Right lobe of liver (tissue), 6 donors: ENCODE measurements around the gene ITGA7. TPM values are rescaled to one million over a fixed set of nuclear protein-coding genes. Genes with fewer than 3 reads are reported as not detected.

Experiments used
- ATAC-seq, 4 donors: fragments of 200-7000 bp; cut with Tn5 transposase; one replicate each; pipeline ENCODE4 v1.9.1; 2020; ENCODE audit warnings: mild to moderate bottlenecking in 4 of 4, moderate library complexity in 4 of 4
- DNase-seq, 3 donors: peaks; one replicate each; pipeline ENCODE4 v3.0.0-alpha.2; 2020
- H3K27ac ChIP-seq, 3 donors: fragments of 200-600 bp; one replicate each; pipeline ENCODE4 v1.8.0; 2022
- H3K27me3 ChIP-seq, 2 donors: fragments of 200-600 bp; one replicate each; pipeline ENCODE4 v1.8.0; 2022
- H3K36me3 ChIP-seq, 4 donors: fragments of 200-600 bp; sonication (generic) in 1 of 4; one replicate each; pipeline versions ENCODE4 v1.5.1 to v1.8.0; 2017 to 2022; ENCODE audit warnings: control low read depth in 1 of 4
- H3K4me1 ChIP-seq, 4 donors: fragments of 200-600 bp; sonication (generic) in 1 of 4; one replicate each; pipeline versions ENCODE4 v1.5.1 to v1.8.0; 2017 to 2022; ENCODE audit warnings: control low read depth in 1 of 4
- H3K4me3 ChIP-seq, 3 donors: fragments of 200-600 bp; one replicate each; pipeline ENCODE4 v1.8.0; 2022
- H3K9me3 ChIP-seq, 4 donors: fragments of 200-600 bp; sonication (generic) in 1 of 4; one replicate each; pipeline versions ENCODE4 v1.5.1 to v1.8.0; 2017 to 2022; ENCODE audit warnings: control low read depth in 1 of 4
- CTCF ChIP-seq, 4 donors: fragments of 200-600 bp in 3 of 4; fragments of 450-650 bp in 1 of 4; IDR thresholded peaks; one replicate each; pipeline versions ENCODE4 v1.5.1 to v1.8.0; 2016 to 2022; ENCODE audit warnings: antibody characterized with exemption in 4 of 4, mild to moderate bottlenecking in 2 of 4
- POLR2A ChIP-seq: fragments of 450-650 bp; IDR thresholded peaks from one replicate; pipeline ENCODE4 v1.6.1; 2017; ENCODE audit warnings: antibody characterized with exemption, mild to moderate bottlenecking
- WGBS: methylation state at CpG from one replicate; pipeline ENCODE4 v1.1.6; 2018; ENCODE audit warnings: low coverage, low lambda C conversion rate; ENCODE audit not compliant: insufficient coverage; ENCODE audit errors: missing lambda C conversion rate; 5-methylcytosine and 5-hydroxymethylcytosine counted together
- intact Hi-C, 2 donors: fragments of 100-400 bp; cut with DNase I; formaldehyde crosslinking; loops; one replicate each; pipeline versions ENCODE4 v1.11.2 to v1.14.1; 2022
- total RNA-seq, 6 experiments: library from RNA; depleted of rRNA in 2 of 6; stranded (reverse); fragments of >200 nt in 2 of 6; fragmentation: NEBNext Ultra II Directional in 3 of 6; extraction: Animal tissue kit (Norgen Biotek cat#: 25700) in 3 of 6; gene quantifications; one replicate each; pipeline versions ENCODE4 v1.1.0 to v1.2.4, GENCODE V29; 2016 to 2023
- donor health status: DM: no; HTN: yes; CAD: no.
- donor health status: DM: no; HTN: no; CAD: no.
- donor health status: DM: no; HTN: no; CAD: no.
- donor health status: DM: no; HTN: yes; CAD: no.
- donor health status: DM: no; HTN: yes; CAD: no.

ITGA7 gene
- total RNA-seq, 6 experiments from 2014 or later = 3.1 to 20.1 (median 8.3) TPM

GRCh38 chr12:55697686-55698085, 10.0 kb downstream of the ITGA7 start:
- DNase-seq (peak in 2 of 3 donors; percentile 25 to 32), ATAC-seq (no peak)
- TF ChIP-seq POLR2A (no peak), CTCF (IDR thresholded peaks at IDR 0.05) (no peak)
- Histone ChIP-seq H3K9me3 (no peaks in the 10 kb centered on the region), H3K36me3 (no peaks in the 10 kb centered on the region), H3K27me3 (no peaks in the 10 kb centered on the region), H3K4me1 (no peaks in the 10 kb centered on the region), H3K4me3 (no peak overlapping the region), H3K27ac (no peak overlapping the region)
- intact Hi-C loops = no loop called here
- 82% methylated on average over 5 of the region's 7 CpGs for WGBS

DNA sequence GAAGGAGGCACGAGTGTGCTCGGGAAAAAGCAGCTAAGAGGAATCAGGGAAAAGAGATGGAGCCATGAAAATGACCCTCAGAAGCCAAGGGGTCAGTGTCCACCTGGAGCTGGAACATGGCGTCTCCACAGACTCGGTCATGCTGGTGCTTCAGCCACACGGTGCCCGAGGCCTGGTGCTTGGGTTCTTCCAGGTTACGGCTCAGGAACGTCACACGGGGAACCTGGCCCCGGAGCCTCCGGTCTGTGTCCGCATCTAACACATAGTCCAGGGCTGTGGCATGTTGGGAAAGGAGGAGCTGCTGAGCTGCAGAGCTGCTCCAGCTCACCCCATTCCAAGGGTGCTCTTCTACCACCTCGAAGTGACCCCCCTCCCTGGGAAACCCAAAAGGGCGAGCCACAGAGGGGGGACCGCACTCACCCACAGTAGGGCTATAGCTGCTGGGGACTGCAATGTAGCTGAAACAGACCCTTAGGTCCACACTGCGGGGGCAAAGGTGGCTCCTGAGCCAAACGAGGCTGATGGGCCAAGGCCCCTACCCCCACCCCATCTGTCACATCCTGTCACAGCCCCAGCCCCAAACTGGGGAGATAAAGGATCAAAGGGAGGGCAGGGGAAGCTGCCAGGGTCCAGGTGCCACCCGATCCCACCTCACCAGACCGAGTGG, 10.8 kb downstream of the ITGA7 start:
- no peaks in the 10 kb centered on the region for H3K9me3 ChIP-seq
- intact Hi-C loops = no loop called here
- no peaks in the 10 kb centered on the region for H3K27me3 ChIP-seq
- no peak overlapping the region for H3K27ac ChIP-seq
- no peaks in the 10 kb centered on the region for H3K4me1 ChIP-seq
- no peak overlapping the region for H3K4me3 ChIP-seq
- no peaks in the 10 kb centered on the region for H3K36me3 ChIP-seq
- 73% methylated on average over 4 of the region's 19 CpGs for WGBS
- DNase-seq (peak in 2 of 3 donors; percentile 38 to 42), ATAC-seq (no peak)
- TF ChIP-seq CTCF (IDR thresholded peaks at IDR 0.05) (no peak), POLR2A (no peak)

- H3K4me3 ChIP-seq = no peak overlapping the region
- WGBS = 60% methylated on average over 3 of the region's 6 CpGs
- intact Hi-C loops = no loop called here
- no peak for TF ChIP-seq POLR2A
- H3K36me3 ChIP-seq = no peaks in the 10 kb centered on the region
- peak in 2 of 3 donors; percentile 3 to 35 for DNase-seq
- H3K27me3 ChIP-seq = no peaks in the 10 kb centered on the region
- H3K9me3 ChIP-seq = no peaks in the 10 kb centered on the region
- H3K4me1 ChIP-seq = no peaks in the 10 kb centered on the region
- ATAC-seq = no peak
- H3K27ac ChIP-seq = no peak overlapping the region
Measured at GRCh38 chr12:55696141-55696540, 11.6 kb downstream of the ITGA7 start.

- DNase-seq (peak in 1 of 3 donors; percentile 33), ATAC-seq (no peak)
- no peaks in the 10 kb centered on the region for H3K27me3 ChIP-seq
- no peaks in the 10 kb centered on the region for H3K36me3 ChIP-seq
- intact Hi-C loops = no loop called here
- no peak for TF ChIP-seq CTCF (IDR thresholded peaks at IDR 0.05)
- no peak for TF ChIP-seq POLR2A
- no peaks in the 10 kb centered on the region for H3K4me1 ChIP-seq
- 75% methylated on average over 6 of the region's 7 CpGs for WGBS
- H3K9me3 ChIP-seq = no peaks in the 10 kb centered on the region
- no peak overlapping the region for H3K27ac ChIP-seq
- H3K4me3 ChIP-seq = no peak overlapping the region
Measured at GRCh38 chr12:55695349-55695748, 12.4 kb downstream of the ITGA7 start.

DNA sequence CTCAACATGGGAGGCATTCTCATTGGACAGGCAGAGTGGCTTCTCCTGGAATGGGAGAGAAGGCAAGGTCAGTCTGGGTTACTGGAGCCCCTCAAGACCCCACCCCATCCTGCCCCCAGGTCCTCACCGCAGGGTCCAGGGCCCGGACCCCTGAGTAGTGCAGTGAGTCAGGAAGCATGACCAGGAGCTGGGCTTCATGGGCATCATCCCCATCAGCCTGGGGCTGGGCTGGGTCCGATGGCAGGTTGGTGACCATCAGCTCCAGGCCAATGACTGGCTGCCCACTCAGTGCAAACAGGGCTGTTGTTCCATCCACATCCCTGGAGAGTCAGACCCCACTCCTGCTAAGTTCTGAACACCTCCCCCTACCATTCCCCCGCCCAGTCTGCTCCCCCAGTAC, 13.1 kb downstream of the ITGA7 start:
- no peak for ATAC-seq

More for the DNA sequence above, 13.1 kb downstream of the ITGA7 start:
- TF ChIP-seq CTCF (IDR thresholded peaks at IDR 0.05) = no peak
- TF ChIP-seq POLR2A = no peak
- Histone ChIP-seq H3K9me3 (no peaks in the 10 kb centered on the region), H3K27me3 (no peaks in the 10 kb centered on the region), H3K4me3 (no peak overlapping the region), H3K4me1 (no peaks in the 10 kb centered on the region), H3K36me3 (no peaks in the 10 kb centered on the region), H3K27ac (no peak overlapping the region)
- intact Hi-C loops = no loop called here
- 100% methylated on average over 1 of the region's 4 CpGs for WGBS
- DNase-seq = peak in 1 of 3 donors; percentile 39
